GM21423 (cell line): ENCODE measurements around the gene ST3GAL5.
A peak's percentile ranks its signal among the peaks of the same experiment; 100 is the strongest.
"Not testable (repeated sequence)": the region's sequence is repeated elsewhere in the genome, so short reads cannot be mapped to it uniquely, and the experiment has no call there.

Experiments used
- ATAC-seq: cut with Tn5 transposase; IDR thresholded peaks from one replicate; pipeline ENCODE4 v1.9.1; 2021; ENCODE audit warnings: mild to moderate bottlenecking, moderate library complexity; ENCODE audit not compliant: unreplicated experiment

ST3GAL5 gene

DNA sequence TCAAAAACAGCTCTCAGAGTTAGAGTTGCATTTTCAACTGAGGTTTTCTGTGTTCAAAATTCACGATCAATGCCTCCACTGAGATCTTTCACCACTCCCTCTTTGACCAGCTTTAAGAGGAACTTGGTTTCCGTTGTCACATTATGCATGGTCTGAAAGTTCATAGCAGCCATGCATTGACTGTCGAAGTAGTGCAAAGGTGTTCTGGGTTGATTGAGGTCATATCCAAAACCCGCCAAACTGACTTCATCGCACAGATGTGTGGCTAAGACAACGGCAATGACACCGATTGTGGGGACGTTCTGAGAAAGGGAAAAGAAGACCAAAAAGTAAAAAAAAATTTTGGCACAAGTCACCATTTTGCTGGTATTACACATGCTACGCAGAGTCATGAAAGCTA lies 48.7 kb downstream of the ST3GAL5 start:
- no peak for ATAC-seq

DNA sequence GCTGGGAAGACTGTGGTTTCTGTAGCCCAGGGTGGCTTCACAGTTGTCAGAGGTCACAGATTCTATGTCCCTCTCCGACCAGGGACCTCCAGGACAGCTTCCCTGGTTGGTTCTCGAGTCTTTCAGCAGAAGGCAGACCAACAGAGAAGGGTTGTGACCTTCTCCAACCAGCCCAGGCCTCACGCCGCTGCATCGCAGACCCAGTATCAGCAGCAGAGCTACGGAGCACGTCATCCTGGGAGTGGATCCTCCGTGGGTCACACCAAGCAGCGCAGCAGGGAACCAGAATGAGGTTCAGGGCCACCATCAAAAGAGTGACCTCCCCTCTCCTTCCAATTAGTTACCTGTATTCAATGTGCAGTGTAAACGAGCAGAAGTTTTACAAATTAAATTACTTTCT lies 49.3 kb downstream of the ST3GAL5 start:
- ATAC-seq = no peak

DNA sequence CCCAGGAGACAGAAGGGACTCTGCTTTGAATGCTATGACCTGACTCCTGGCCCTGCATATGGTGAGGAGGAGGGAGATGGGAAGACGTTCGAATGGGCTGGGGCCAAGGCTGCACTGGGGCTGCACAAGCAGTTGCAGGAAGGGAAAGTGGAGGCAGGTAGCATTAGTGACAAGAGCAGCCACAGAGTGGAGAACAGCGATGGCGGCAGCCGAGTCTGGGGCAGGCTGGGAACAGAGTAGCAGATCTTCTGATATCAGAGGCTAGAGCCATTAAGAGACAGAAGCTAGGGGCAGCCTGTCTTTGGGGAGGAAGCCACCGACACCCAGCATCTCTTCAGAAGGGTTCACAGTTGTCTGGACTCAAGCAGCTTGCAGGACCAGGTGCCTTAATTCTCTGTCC lies 50.1 kb downstream of the ST3GAL5 start:
- no peak for ATAC-seq

DNA sequence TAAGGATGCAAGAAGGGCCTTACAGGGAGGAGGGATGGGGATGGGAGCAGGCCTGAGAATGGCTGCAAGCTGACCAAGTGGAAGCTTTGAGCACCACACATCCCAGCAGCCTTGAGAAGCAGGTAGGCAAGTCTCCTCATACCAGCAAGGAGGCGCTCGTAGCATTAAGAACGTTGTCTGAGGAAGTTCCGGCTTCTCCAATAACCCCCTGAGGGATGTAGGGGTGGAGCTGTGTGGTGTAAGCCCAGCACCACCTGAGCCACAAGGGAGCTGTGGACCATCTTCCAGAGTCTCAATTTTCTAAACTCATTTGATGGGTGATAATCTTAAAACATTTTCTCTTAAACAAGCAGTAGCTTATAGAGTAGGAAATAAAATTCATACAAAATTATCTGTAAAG lies 50.6 kb downstream of the ST3GAL5 start:
- no peak for ATAC-seq

DNA sequence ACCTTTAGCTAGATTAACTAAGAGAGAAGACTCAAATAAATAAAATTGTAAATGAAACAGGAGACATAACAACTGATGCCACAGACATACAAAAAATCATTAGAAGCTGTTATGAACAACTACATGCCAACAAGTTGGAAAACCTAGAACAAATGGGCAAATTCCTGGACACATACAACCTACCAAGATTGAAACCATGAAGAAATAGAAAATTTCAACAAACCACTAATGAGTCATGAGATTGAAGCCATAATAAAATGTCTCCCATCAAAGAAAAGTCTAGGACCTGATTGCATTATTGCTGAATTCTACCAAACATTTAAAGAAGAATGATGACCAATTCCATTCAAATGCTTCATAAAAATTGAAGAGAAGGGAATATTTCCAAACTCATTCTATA lies 54.3 kb downstream of the ST3GAL5 start:
- no peak for ATAC-seq

DNA sequence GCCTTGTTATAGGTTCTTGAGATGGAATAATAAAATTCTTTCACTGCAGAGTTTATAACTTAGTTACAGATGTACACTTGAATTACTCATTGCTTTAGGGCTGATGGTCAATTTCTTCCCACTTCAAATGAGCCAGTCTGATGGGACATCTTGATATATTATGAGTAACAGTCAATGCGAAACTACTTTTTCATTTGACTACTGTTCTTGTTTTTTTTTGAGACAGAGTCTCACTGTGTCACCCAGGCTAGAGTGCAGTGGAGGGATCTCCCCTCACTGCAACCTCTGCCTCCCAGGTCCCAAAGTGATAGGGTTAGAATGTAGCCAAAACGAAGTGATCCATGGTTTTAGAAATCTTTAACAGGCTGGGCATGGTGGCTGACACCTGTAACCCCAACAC lies 57.1 kb downstream of the ST3GAL5 start:
- ATAC-seq = no peak

DNA sequence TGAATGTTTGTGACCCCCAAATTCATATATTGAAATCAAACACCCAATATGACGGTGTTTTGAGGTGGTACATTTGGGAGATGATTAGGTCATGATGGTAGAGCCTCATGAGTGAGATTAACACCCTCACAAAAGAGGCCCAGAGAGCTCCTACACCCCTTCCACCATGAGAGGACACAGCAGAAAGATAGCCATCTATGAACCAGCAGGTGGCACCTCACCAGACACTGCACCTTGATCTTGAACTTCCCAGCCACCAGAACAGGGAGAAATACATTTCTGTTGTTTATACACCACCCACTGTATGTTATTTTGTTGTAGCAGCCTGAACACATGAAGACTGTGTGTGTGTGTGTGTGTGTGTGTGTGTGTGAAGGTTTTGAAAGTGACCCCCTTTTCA lies 58.1 kb downstream of the ST3GAL5 start:
- no peak for ATAC-seq

DNA sequence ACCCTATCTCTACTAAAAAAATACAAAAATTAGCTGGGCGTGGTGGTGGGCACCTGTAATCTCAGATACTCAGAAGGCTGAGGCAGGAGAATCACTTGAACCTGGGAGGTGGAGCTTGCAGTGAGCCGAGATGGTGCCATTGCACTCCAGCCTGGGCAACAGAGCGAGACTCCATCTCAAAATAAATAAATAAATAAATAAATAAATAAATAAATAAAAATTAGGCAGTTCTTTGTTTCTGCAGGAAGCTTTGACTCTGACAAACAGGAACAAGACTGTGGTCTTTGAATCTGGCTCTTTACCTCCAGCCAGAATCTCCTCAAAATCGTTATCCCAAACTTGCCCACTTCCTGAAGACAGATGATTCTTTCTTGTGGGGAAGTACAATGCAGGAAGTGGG lies 59.4 kb downstream of the ST3GAL5 start:
- ATAC-seq = not testable (repeated sequence)

DNA sequence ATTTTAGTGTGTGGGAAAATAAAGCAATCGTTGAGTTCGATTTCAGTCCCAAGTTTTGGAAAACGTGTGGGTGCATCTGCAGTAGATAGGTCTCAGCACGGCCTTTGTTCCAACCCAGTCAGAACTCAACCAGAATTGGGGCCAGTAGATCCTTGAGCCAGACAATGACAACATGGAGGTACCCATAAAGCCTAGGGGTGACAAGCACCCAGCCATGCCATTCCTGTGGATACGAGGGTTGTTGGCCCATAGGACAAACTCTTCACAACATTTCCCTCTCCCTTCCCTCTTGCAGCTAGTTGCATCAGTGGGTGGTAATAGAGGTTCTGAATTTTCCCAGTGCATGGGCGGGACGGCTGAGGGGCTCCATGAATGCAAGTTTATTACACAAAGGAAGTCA lies 60.1 kb downstream of the ST3GAL5 start:
- ATAC-seq = no peak

DNA sequence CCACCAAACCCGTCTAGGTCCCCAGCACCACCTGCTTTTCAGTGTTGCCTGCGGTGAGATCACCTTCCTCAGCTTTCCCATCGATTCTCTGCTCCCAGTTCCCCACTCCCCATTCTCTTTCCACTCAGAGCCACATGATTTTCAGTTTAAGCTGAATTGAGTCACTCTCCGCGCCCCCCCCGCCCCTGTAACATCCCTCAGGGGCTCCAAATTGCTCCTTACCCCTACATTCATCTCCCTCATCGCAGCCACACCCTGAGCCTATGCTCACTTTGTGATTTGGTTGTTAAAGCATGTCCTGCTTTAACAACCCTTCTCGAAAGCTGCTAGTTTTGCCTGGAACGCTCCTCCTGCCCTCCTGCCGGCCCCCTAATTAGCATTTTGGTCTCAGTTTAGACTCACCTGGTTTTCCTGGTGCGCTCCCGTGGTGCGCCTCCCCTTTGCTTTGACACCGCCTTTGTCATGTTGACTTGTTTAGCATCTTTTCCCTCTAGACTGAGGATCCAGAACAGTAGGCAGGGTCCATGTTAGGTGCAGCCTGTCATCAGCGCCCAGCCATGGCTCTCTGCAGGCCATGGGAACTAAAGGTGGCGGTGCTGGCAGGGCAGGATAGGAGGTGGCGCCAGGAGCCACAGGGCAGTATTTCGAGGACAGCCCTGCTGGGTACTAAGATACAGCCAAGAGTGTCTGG lies 60.8 kb downstream of the ST3GAL5 start:
- ATAC-seq = no peak

DNA sequence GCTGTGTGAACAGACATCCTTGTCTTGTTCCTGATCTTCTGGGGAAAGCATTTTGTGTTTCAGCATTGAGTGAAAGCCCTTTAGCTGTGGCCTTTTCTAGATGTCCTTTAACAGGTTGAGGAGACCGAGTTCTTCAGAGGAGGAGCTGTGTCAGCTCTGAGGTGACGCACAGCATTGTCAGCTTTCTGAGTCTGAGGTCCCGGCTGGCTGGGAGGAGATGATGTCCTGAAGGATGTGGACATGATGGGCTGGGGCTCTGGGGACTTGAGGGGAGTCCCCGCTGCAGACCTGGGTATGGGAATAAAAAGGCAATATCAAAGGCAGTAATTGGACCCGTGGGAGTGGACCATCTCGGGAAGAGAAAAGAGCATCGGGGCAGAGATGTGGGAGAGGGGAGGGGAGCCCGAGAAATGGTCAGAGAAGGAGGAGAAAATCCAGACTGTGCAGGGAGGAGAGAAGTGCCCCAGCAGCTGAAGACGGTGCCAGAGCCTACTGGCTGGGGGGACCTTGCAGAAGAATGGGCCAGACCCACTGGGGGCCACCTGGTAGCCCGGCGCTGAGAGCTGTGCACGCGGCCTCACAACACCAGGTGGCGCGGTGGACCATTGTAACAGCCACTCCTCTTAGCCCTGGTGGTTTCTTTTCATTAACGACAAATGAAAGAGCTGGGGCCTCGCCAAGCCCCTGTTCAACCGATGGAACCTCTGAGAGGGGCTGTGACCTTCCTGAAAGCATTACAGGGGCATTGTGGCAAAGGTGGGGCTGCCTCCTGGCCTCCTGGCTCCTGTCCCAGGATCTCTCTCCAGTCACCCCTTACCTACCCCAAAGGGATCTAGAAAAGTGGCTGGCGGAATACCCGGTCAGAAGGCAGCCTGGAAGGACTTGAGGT lies 61.6 kb downstream of the ST3GAL5 start:
- peak; percentile 84 for ATAC-seq

DNA sequence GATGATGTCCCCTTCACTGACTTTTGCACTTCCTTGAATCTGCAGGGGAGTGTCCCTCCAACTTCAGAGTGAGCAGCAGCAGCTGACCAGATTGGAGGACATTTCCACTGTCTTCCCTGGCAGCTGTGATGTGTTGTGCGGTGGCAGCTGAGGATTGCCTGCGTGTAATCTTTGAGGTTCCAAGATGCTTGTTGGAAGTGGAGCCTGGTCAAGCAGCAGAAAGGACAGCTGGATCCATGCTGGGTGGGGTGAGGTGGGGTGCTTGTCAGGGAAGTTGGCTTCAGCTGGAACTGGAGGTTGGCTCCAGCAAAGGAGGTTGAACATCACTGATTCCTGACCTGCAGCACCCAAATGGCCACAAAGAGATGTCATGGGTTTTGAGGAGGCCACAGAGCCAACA lies 64.8 kb downstream of the ST3GAL5 start:
- no peak for ATAC-seq

DNA sequence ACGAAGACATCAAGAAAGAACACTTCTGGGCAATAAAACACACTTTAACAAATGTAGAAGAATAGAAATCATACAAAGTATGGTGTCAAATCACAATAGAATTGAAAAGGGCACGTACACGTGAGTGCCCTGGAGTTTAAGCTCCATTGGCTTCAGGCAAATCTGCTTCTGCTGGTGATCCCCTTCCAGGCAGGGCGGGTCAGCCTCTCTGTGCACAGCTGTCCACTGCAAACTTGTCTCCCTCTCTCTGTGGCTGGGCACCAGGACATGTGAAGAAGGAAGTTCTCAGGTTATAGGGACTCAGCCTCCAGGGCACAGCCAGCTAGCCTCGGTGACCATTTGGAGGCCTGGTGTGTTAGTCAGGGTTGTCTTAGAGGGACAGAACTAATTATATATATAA lies 66.0 kb downstream of the ST3GAL5 start:
- ATAC-seq = no peak

DNA sequence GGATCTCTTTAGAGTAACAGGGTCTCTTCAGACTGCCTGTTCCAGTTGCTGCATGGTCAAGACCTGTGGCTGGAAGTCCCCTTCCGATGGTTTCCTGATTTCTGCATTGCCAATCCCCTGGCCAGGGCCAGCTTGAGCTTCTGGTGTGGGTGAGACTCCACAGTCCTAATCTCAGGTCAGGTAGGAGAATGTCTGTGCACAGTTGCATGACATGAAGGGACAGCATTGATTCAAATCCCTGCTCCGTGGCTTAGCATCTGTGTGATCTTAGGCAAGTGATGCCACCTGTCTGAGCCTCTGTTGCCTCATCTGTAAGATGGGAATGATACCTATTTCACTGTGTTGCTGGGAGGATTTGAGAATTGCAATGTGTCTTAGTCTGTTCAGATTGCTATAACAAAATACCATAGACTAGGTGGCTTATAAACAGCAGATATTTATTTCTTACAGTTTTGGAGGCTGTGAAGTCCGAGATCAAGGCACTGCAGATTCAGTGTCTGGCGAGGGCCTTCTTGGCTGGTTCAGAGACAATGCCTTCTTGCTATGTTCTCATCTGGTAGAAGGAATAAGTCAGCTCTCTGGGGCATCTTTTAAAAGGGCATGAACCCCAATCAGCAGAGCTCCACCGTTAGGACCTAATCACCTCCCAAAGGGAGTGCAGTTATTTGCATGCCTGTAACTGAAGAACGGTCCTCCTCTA lies 68.8 kb downstream of the ST3GAL5 start:
- ATAC-seq = no peak

DNA sequence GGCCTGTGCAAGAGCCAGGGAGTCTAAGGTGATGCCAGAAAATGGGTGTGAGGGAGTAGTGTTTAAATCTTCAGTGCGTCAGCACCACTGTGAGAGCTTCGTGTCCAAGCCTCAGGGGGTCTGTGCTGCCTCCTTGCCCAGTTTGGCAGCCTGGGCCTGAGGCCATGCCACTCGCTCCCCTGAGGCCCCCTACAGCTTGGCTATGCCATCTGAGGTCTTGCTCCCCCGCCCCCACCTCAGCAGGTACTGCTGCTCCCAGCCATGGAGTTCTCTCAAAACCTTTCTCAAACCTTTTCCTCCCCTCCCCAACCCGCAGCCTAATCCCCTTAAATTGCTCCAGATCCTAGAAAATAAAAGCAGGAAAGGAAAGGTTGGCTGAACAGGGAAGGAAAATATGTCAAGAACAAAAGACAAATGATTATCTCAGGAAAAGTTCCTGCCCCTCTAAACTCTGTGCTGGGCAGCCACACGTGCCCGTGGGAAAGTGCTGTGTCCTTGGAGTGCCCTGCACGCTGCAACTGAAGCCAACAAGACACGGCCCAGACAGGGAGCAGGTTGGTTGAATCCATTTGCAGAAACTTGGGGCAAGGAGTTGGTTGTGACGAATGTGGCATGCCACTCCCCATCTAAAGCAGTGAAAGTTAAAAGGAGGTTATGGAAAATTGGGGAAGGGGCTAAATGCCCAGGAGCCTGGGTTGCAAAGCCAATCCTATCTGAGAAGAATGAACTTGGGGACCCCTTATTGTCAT lies 73.8 kb downstream of the ST3GAL5 start:
- no peak for ATAC-seq

DNA sequence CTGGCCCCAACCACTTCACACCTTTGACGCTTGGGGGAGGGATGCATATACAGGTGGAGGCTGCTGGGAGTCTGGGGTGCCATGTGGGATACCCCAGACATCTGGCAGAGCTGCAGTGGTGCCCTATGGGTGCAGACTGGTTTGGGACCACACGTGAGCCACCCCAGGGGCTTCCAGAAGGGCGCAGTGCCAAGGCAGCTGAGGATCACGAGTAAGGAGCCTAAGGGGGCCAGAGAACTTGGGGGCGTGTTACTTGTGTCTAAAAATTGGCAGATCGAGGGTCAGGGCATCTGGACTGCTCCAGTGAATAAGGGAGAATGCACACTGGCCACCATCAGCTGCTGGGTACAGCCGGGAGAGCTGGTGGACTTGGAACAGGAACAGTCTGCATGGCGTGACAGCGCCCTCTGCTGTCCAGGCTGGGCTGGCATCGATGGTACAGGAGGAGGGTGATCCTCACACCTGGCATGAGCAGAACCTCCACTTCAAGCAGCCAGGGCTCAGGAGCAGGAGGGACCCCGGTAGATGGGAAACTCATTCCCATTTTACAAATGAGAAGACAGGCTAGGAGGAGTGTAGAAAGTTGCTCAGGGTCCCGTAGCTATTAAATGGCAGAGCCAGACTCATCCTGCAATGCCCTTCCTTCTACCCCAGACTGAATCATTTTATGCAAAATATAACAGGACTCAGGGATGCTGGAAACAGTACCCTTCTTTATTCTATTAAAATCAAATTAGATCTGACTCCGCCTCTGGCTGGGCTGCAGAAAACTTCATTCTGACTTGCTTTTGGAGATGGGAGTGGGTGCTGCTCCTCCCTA lies 74.6 kb downstream of the ST3GAL5 start:
- no peak for ATAC-seq

DNA sequence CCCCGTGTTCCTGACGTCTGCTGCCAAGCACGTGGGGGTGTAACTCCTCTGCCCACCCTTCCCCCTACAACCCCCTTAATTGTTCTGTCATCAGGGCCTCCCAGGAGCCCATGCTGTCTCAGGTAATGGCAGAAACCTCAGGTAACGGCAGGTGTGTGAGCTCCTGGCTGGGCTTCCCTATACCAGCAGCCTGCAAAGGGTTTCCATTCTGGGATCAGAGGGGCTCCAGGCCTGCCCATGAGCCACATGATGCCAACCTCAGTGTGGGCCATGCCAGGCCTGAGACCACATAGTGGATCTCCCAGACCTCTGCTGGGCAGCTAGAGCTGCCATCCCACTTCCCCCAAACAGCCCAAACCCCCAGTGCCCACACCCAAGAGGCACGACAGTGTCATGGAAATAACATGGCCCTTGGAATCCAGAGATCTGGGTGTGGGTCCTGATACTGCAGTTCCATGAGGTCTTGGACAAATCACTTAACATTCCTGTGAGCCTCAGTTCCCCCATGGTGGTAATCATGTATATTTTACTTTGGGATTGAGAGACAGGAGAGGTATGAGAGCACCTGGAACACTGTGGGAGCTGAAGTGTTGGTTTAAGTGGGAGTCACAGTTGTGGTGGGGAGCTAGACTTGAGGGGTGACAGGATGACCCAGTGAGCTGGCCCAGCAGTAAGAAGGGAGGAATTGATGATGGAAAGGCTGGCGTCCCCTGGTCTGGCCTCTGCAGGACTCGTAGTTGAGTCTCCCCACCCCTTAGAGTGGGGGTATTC lies 75.4 kb downstream of the ST3GAL5 start:
- no peak for ATAC-seq

DNA sequence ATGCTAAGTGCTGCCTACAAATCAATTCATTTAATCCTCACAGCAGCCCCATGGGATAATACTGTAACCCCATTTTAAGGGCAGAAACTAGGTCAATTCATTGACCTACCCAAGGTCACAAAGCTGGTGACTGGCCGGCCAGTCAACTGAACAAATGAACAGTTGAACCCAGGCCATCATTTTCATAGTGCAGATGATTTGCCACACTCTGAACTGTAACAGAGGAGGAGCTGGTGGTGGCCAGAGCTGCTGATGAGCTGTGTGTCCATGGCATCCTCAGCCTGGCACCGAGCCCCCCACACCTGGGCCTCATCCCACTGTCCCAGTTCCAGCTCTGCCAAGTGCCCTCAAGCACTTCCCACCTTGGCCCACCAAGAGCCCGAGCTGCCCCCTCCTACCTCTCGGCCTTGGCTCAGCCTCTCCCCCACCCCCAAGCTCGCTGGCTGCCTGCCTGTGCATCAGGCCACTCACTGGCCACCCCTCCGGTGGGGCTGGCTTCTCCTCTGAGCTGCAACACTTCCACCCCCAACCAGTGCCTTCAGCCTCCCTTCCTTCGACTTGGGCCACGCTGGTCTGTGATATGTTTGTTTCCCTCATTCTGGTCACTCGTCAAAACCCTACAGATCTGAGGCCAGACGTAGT lies 76.6 kb downstream of the ST3GAL5 start:
- no peak for ATAC-seq
